Measurements from ENCODE around the gene CSNK2B.

CSNK2B gene

DNA sequence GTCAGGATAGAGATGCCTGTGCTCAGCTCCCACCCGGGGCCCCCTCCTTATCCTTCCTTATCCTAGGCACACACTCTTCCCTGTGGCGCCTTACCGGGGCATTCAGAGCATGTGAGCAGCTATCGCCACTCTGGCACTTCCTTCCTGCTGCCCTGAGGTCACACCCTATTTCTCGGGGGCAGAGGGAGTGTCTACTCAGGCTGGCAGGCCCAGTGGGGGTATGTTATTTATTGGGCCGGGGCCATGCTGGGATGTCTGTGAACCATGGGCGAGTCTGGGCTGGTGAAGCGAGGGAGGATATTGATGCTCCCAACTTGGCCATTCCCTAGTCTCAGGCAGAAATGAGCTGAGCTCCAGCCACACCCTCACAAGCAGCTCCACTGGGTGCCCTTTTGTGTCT, 45.4 kb downstream of the CSNK2B start:
- peak; percentile 59 for DNase-seq (ENCODE audit: low spot score)

DNA sequence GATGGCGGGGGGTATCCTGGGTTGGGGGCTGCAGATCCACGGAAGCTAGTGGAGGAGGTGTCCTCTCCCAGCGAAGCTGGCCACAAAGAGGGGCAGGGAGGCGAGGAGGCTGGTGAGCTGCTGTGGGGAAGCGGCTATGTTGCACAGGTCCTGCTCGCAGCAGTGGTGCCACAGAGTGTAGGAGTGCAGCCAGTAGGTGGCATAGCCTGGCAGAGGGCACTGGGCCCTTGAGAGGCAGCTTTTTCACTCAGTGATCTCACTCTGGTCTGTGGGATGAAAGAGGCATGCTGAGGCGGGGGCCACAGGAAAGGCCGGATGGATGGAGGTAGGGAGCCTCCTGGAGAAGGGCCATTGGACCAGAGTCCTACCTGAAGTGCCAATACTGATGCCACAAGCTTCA, 46.4 kb downstream of the CSNK2B start:
- no peak for DNase-seq (ENCODE audit: low spot score)

DNA sequence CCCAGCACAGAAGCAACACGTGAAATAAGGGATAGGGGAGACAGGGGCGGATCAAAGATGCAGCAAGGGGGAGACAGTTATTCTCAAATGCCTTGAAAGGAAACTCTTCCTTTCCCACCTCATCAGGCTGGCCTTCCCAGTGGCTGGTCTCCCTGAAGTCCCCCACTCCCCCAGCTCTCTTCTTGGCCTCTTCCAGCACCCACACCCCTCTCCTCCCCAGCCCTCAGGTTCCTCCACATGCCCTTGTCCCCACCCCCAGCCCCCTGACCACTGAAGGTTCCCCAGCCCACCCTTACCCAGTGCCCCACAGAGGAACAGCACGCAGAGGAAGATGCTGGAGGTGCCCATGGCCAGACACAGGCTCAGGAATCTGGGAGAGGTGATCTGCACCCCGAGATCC, 47.6 kb downstream of the CSNK2B start:
- DNase-seq (ENCODE audit: low spot score), result no peak

DNA sequence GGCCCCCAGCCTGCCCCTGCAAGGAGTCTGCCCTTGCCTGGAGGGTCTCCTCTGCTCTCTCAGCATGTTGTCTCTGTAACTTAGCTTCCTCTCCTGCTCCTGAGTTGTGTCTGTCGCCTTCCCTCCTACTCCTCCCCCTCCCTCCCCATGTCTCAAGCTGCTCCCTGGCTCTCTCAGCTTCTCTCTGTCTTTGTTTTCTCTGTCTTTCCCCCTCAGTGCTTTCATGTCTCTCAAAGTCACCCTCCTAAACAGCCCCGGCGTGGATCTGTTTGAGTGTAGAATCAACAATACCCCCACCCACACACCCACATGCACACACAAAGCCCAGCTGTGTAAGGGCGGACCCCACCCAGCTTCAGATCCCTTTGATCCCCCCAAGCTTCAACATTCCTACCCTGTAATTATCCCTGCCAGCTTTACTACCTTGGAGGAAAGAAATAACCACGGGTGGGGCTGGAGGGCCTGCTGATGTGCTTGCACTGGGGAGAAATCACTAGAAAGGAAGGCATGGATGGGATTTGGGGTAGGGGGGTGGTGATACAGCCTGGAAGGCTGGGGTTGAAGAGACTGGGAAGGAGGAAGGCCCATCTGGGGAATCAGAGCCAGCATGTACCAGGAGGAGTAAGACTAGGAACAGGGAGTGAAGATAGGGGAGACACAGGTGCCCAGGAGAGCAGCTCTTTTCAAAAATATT, 48.3 kb downstream of the CSNK2B start:
- DNase-seq (ENCODE audit: low spot score), result no peak

DNA sequence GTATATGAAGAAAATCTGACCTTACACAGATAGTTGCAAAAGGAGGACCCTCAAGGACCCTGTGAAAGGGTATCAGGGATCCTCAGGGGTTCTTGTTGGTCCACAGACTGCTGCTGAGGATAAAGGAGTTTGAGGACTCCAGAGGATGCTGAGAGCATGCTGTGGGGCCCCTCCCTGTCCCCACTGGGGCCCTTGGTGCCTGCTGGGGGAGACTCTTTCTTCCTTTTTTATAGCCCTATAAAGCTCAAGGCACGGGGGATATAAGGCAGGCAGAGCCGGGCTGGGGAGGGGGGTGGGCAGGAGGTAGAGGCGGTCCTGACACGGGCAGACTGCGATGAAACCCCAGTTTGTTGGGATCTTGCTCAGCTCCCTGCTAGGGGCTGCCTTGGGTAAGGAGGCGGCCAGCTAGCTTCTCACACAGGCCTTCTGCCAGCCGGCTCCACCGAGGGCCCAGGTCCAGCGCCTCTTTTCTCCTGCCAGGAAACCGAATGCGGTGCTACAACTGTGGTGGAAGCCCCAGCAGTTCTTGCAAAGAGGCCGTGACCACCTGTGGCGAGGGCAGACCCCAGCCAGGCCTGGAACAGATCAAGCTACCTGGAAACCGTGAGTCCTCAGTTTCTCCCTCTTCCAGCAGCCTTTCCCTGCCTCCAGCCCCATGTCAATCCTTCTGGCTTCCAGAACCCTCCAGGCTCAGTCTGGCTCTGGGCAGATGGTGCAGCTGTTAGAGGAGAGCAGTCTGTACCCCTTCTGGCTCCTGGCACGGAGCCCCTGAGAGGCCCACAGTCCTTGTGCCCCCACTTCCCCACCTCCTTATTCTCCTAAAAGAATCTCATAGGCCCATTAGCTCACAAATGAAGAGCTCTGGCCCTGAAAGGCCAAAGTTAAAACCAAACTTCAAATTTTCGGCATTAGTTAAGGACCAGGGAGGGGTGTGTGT, 49.4 kb downstream of the CSNK2B start, which contains the start of gene LY6G6D:
Gene LY6G6D, plus strand, starts transcription at position 327 of the 937 bp plus-strand sequence. Its CDS starts 8 bp downstream, at position 335.
- no peak for DNase-seq (ENCODE audit: low spot score)

DNA sequence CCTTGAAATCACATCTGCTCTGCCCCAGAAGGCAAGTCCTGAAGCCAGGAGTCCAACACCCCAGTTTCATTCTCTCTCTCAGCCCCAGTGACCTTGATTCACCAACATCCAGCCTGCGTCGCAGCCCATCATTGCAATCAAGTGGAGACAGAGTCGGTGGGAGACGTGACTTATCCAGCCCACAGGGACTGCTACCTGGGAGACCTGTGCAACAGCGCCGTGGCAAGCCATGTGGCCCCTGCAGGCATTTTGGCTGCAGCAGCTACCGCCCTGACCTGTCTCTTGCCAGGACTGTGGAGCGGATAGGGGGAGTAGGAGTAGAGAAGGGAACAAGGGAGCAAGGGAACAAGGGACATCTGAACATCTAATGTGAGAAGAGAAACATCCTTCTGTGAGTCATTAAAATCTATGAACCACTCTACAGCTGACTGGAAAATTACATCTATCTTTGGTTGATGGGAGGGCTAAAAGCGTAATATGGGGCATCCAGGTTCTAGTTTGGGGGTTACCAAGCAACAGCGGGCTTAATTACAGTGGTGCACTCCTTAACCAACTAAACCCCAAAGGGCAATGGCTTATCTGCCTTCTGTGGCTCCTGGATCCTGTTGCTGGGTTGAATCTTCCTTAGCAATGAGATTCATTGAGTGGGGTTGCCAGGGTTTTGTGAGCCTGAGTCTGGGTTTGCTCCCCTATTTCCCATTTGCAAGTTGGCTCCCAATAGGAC, 51.8 kb downstream of the CSNK2B start:
- no peak for DNase-seq (ENCODE audit: low spot score)

DNA sequence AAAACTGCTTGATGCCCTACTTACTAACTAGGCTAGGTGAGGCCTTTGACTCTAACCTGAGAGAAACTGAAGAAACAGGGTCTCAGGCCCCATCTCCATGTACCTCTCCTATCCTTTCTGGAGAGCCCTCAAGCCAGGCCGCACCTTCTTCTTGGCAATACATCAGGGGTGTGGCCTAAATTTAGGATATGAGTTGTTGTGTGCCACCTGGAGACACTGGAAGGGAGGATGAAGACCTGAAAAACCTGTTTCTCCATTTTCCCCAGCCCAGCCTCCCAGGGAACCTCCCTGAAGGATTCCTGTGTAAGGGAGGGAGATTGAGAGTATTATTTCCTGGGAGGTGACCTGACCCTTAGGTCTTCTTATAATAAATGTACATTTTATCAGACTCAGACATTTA, 52.4 kb downstream of the CSNK2B start:
- no peak for DNase-seq (ENCODE audit: low spot score)

DNA sequence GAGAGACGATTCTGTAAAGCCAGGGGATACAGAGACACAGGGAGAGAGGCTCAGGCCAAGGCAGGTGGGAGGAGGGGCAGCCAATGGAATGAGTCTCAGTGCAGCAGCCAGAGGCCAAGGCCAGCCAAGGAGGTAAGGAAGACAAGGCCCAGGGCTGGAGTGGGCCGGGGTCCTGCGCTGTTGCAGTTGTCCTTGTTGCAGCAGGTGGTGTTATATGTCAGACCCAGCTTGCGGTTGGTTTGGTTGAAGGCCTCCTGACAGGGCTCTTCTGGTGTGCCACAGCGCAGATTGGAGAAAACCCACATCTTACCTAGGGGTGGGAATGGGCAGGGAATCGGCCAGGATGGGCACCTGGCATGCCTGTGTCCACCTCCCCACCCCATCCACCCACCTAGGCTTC, 53.1 kb downstream of the CSNK2B start:
- no peak for DNase-seq (ENCODE audit: low spot score)
